ENCODE data around the gene ATXN7L1. TPM values are rescaled to one million over a fixed set of nuclear protein-coding genes. Genes with fewer than 3 reads are reported as not detected.

Gene ATXN7L1
- total RNA-seq, 1 experiment from 2014 or later, result 24.3 TPM

DNA sequence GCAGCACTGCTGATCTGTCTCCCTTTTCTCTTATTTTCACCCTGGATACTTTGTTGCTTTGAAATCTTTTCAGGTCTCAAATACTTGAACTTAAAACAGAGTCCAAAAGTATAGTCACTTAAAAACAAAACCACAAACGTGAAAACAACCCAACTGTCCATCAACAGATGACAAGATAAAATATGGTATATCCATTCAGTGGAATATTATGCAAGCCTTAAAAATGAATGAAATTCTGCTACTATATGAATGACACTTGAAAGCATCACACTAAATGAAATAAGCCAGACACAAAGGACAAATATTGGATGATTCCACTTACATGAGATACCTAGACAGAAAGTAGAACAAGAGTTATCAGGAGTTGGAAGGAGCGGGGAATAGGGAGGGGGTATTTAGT is 250.4 kb downstream of the ATXN7L1 start:
- H3K9me3 Mint-ChIP-seq, result peaks cover 13 to 15% of the 10 kb centered on the region in 2 experiments

More for the DNA sequence above, 250.4 kb downstream of the ATXN7L1 start:
- H2BK120ac ChIP-seq (ENCODE audit: low read depth, low read length, poor library complexity, severe bottlenecking), result no peak overlapping the region
- H3K23ac ChIP-seq (ENCODE audit: insufficient read length, low read depth, low read length), result no peak overlapping the region
- H3K56ac ChIP-seq (ENCODE audit: insufficient read length, low read depth, low read length), result no peak overlapping the region
- TF ChIP-seq, protein P1, sequence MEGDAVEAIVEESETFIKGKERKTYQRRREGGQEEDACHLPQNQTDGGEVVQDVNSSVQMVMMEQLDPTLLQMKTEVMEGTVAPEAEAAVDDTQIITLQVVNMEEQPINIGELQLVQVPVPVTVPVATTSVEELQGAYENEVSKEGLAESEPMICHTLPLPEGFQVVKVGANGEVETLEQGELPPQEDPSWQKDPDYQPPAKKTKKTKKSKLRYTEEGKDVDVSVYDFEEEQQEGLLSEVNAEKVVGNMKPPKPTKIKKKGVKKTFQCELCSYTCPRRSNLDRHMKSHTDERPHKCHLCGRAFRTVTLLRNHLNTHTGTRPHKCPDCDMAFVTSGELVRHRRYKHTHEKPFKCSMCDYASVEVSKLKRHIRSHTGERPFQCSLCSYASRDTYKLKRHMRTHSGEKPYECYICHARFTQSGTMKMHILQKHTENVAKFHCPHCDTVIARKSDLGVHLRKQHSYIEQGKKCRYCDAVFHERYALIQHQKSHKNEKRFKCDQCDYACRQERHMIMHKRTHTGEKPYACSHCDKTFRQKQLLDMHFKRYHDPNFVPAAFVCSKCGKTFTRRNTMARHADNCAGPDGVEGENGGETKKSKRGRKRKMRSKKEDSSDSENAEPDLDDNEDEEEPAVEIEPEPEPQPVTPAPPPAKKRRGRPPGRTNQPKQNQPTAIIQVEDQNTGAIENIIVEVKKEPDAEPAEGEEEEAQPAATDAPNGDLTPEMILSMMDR (conservative IDR thresholded peaks at IDR 0.05), result no peak
- no peak overlapping the region for H3K9ac ChIP-seq (ENCODE audit: extremely low read depth, insufficient read length, low read length)
- H4K91ac ChIP-seq (ENCODE audit: insufficient read length, low read depth, low read length), result no peak overlapping the region
- no peaks in the 10 kb centered on the region for H3K4me1 ChIP-seq (ENCODE audit: insufficient read depth, low read length)
- no peak overlapping the region for H3T11ph ChIP-seq (ENCODE audit: low read length)
- no peak overlapping the region for H2AFZ ChIP-seq (ENCODE audit: low read length)
- no peak overlapping the region for H2BK20ac ChIP-seq (ENCODE audit: low read depth, low read length, poor library complexity, severe bottlenecking)
- Mint-ChIP-seq H3K4me3 (no peak overlapping the region), H3K27me3 (ENCODE audit: low read depth) (no peaks in the 10 kb centered on the region), H3K27ac (no peak overlapping the region), H3K36me3 (ENCODE audit: insufficient read depth in 1 of 3, low read depth in 3 of 3) (peaks cover 47 to 71% (median 63%) of the 10 kb centered on the region in 3 experiments), H3K4me1 (no peaks in the 10 kb centered on the region)
- no peak overlapping the region for H2BK12ac ChIP-seq (ENCODE audit: insufficient read length, low read depth, low read length)
- WGBS (ENCODE audit: extremely low coverage, insufficient read length, low lambda C conversion rate), result no CpG with 5 or more reads among the region's 2 CpGs
- no peak overlapping the region for H3K4ac ChIP-seq (ENCODE audit: low read depth, low read length)
- H2BK15ac ChIP-seq (ENCODE audit: low read depth, low read length), result no peak overlapping the region
- no peaks in the 10 kb centered on the region for H3K23me2 ChIP-seq (ENCODE audit: insufficient read length, low read depth, low read length, poor library complexity, severe bottlenecking)
- no peak overlapping the region for H3K14ac ChIP-seq (ENCODE audit: insufficient read depth, low read length)
- DNase-seq, result no peak
- no peak overlapping the region for H2BK5ac ChIP-seq (ENCODE audit: insufficient read length, low read length)
- H3K4me2 ChIP-seq (ENCODE audit: insufficient read depth, insufficient read length, low read length), result no peak overlapping the region
- H3K18ac ChIP-seq (ENCODE audit: insufficient read length, low read depth, low read length), result no peak overlapping the region
- no peaks in the 10 kb centered on the region for H3K79me1 ChIP-seq (ENCODE audit: insufficient read depth, low read depth, low read length, poor library complexity, severe bottlenecking)
- no peak overlapping the region for H3K27ac ChIP-seq (ENCODE audit: insufficient read length, low read depth, low read length)
- H3K9me3 ChIP-seq (ENCODE audit: control insufficient read depth, low read depth, low read length), result peaks cover 9% of the 10 kb centered on the region
- H4K5ac ChIP-seq (ENCODE audit: insufficient read length, low read depth, low read length), result no peak overlapping the region
- no peak overlapping the region for H4K8ac ChIP-seq (replicated peaks; ENCODE audit: insufficient read length, low read depth, low read length)
- H2AK5ac ChIP-seq (ENCODE audit: insufficient read length, low read length), result no peak overlapping the region
- peaks cover 4% of the 10 kb centered on the region; the same call in 1 of the 2 replicates for H3K79me2 ChIP-seq (ENCODE audit: insufficient read depth, low read length)
- no peaks in the 10 kb centered on the region for H3K27me3 ChIP-seq (ENCODE audit: insufficient read depth, low read length)
- no peaks in the 10 kb centered on the region for H4K20me1 ChIP-seq (ENCODE audit: control insufficient read depth, insufficient read depth, insufficient read length)
